Fibroblast of mammary gland (primary cell): ENCODE results near the gene ICE2.
A peak's percentile ranks its signal among the peaks of the same experiment; 100 is the strongest.

Experiments used
- DNase-seq: peaks from one replicate; pipeline ENCODE4 v3.0.0-alpha.2; 2010; ENCODE audit warnings: low read depth
- H3K4me3 ChIP-seq: 2 replicates; pipeline ENCODE4 v1.5.1; 2011; ENCODE audit warnings: low read depth, mild to moderate bottlenecking, low read length, moderate library complexity; ENCODE audit not compliant: control insufficient read depth
- TF ChIP-seq, protein P1 (sequence below): conservative IDR thresholded peaks from 2 replicates; pipeline ENCODE4 v1.5.1; 2011; ENCODE audit warnings: low read depth, low read length, inconsistent platforms; ENCODE audit not compliant: control insufficient read depth, insufficient read depth

The ICE2 gene

DNA sequence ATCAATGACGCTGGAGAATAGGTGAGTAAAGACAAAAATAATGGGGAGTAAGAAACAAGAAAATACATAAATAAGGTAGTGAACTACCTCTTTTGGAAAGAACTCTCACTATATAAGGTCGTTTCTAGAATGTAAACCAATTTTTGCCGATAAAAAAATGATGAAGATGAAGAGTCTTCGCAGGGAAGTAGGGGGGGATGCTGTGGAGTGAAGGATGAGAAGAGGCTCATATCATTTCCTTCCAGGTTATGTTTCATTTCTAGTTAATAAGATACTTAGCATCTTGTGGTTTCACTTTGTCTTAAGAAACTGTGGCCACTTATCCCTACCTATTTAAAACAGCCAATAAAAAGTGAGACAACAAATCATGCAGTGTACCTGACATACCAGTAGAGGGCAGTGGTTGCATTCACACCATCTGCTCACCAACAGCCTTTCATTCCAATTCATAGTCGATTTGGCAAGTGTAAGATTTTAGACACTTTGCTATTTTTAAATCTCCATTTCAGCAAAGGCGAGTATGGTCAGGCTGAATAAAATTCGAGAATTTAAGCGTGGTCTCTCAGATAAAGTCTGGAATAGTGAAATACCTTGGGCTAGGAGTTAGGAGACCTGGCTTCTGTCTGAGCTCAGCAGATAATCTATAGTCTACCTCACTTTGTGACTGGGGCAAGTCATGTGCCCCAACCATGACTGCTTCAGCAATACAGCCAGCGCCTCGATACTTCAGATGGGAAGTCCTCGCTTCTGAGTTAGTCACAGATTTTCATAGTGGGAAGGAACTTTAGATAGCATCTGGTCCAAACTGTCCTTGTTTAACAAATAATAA lies 28.9 kb upstream of the ICE2 start:
- DNase-seq = peak; percentile 77
- no peak overlapping the region for H3K4me3 ChIP-seq
- TF ChIP-seq, protein P1, sequence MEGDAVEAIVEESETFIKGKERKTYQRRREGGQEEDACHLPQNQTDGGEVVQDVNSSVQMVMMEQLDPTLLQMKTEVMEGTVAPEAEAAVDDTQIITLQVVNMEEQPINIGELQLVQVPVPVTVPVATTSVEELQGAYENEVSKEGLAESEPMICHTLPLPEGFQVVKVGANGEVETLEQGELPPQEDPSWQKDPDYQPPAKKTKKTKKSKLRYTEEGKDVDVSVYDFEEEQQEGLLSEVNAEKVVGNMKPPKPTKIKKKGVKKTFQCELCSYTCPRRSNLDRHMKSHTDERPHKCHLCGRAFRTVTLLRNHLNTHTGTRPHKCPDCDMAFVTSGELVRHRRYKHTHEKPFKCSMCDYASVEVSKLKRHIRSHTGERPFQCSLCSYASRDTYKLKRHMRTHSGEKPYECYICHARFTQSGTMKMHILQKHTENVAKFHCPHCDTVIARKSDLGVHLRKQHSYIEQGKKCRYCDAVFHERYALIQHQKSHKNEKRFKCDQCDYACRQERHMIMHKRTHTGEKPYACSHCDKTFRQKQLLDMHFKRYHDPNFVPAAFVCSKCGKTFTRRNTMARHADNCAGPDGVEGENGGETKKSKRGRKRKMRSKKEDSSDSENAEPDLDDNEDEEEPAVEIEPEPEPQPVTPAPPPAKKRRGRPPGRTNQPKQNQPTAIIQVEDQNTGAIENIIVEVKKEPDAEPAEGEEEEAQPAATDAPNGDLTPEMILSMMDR = peak; percentile 97

DNA sequence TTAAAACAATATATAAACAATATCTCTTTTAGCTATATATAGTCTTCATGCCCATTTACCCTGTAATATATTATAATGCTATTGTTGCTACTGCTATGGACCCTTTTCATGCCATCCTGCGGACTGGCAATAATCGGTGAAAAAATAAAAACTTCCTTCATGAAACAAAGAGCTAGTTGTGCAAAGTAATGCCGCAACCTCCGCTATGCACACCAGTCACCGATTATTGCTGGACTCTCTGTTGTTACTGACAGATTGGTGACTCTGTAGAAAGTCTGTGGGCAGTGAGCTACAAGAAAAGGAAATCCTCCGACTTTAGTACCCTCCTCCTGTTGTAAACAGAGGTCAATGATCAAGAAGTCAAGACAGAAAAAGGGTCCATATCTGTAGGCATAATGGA lies 17.9 kb upstream of the ICE2 start:
- no peak for DNase-seq
- H3K4me3 ChIP-seq = no peak overlapping the region
- TF ChIP-seq, protein P1 = no peak

DNA sequence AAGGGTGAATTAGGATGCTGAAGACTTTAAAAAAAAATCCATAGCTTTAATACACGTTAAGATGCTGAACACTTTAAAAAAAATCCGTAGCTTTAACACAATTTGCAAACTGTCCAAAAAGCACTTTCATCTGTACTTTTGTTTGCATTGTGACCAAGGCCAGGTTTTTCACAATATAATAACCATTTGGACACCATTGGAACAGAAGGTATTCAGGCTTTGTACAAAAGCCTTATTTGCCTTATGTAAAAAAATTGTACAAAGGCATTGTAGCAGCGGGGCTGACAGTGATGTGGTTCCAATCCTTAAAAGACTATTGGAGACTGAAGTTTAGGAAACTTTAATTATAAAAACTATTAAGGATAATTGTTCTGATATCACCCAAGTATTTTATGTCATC lies 15.2 kb upstream of the ICE2 start:
- TF ChIP-seq, protein P1 = no peak
- no peak for DNase-seq
- H3K4me3 ChIP-seq = no peak overlapping the region

DNA sequence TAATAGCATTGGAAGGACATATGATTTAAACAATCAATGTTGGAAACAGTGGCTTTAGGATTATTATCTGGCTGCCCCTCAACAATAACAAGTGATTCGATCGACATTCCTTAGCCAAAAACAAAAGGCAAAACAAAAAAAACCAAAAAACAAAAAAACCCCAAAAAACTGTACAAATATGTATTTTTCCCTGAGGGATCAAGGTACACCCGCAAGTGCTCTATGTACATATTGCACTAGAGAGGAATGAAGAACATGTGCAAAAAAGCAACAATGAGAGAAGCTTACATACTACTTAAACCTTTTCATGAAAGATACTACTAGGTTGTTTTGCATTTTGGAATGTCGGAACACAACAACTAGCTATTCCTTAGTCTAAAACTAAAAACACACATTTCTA lies 14.2 kb upstream of the ICE2 start:
- TF ChIP-seq, protein P1 = no peak
- no peak for DNase-seq
- no peak overlapping the region for H3K4me3 ChIP-seq

DNA sequence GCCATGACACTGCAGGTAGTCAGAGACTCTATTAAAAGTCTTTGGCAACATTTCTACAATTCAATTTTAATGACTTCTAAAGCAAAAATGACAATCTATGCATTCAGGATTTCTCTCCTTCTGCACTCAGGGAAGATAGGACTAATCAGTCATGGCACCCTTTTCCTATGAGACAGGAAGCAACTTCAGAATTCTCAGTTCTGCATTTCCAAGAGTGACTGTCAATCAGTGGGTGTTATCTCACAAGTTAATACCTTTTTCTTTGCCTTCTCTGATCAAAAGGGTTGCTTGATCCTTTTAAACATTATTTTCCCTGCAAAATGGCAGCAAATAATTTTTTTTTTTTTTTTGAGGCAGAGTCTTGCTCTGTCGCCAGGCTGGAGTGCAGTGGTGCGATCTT lies 7.8 kb upstream of the ICE2 start:
- no peak for DNase-seq
- TF ChIP-seq, protein P1 = no peak
- no peak overlapping the region for H3K4me3 ChIP-seq

DNA sequence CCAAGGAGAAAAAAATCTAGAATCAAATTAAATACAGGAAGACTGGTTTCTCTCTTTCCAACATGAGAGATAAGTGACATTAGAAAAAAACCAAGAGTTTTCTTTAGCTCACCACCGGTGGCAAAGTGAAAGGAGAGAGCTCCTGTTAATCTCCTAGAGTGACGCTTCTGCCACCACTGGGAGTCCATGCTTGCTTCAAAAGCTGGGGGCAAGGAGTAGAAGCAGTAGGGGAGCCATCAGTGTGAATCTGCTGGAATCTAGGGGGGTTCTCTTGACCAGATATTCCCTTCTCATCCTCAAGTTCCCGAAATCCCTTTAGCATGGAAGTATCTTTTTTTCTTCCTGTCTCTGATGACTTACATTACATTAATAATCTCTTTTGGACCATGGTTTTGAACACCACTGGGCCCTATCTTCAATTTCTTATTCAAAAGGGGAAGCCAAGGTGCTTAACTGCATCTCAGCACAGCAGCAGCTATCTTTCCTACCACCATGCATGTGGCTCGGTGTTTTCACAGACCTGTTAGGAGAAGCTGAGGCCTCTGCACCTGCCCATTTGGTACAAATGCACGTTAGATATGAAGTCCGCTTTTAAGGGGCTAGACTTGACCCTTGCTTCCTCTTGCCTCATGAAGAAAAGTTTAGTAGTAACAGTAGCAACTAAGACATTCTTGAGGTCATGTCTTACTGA lies 6.6 kb upstream of the ICE2 start:
- no peak overlapping the region for H3K4me3 ChIP-seq
- no peak for DNase-seq
- TF ChIP-seq, protein P1 = no peak
